ENCODE results near the gene NTM.

The NTM gene

GRCh38 chr11:132288036-132288435, 917.6 kb downstream of the NTM start:
- TF ChIP-seq CTCF (IDR thresholded peaks at IDR 0.05; ENCODE audit: low read depth, low read length) = no peak
- no peak overlapping the region for H3K4me3 ChIP-seq (ENCODE audit: low read depth, low read length)

GRCh38 chr11:132289590-132290256, 919.3 kb downstream of the NTM start:
- TF ChIP-seq CTCF (IDR thresholded peaks at IDR 0.05; ENCODE audit: low read depth, low read length) = no peak
- no peak overlapping the region for H3K4me3 ChIP-seq (ENCODE audit: low read depth, low read length)

- no peak overlapping the region for H3K4me3 ChIP-seq (ENCODE audit: low read depth, low read length)
- TF ChIP-seq CTCF (IDR thresholded peaks at IDR 0.05; ENCODE audit: low read depth, low read length) = no peak
Observed at GRCh38 chr11:132293586-132293985, 923.2 kb downstream of the NTM start.

GRCh38 chr11:132296946-132297610, 926.7 kb downstream of the NTM start:
- H3K4me3 ChIP-seq (ENCODE audit: low read depth, low read length) = no peak overlapping the region
- no peak for TF ChIP-seq CTCF (IDR thresholded peaks at IDR 0.05; ENCODE audit: low read depth, low read length)

- H3K4me3 ChIP-seq (ENCODE audit: low read depth, low read length) = no peak overlapping the region
- no peak for TF ChIP-seq CTCF (IDR thresholded peaks at IDR 0.05; ENCODE audit: low read depth, low read length)
Observed at GRCh38 chr11:132298357-132298756, 927.9 kb downstream of the NTM start.

GRCh38 chr11:132300283-132300682, 929.9 kb downstream of the NTM start:
- H3K4me3 ChIP-seq (ENCODE audit: low read depth, low read length) = no peak overlapping the region
- no peak for TF ChIP-seq CTCF (IDR thresholded peaks at IDR 0.05; ENCODE audit: low read depth, low read length)

- TF ChIP-seq CTCF (IDR thresholded peaks at IDR 0.05; ENCODE audit: low read depth, low read length) = no peak
- no peak overlapping the region for H3K4me3 ChIP-seq (ENCODE audit: low read depth, low read length)
Observed at GRCh38 chr11:132301465-132301864, 931.0 kb downstream of the NTM start.
